Left renal pelvis (tissue), 4 donors: ENCODE measurements around the gene TMEM129. TPM values are rescaled to one million over a fixed set of nuclear protein-coding genes. Genes with fewer than 3 reads are reported as not detected.

Source experiments
- DNase-seq, 4 donors: peaks; one replicate each; pipeline ENCODE4 v3.0.0-alpha.2; 2013; ENCODE audit warnings: low read depth in 4 of 4, low spot score in 3 of 4
- polyA plus RNA-seq, 4 donors: library from polyadenylated mRNA; unstranded; fragments of 120-200 nt; gene quantifications; one replicate each; pipeline ENCODE4 v1.2.1, GENCODE V29; 2013; ENCODE audit not compliant: insufficient read length in 4 of 4

Gene TMEM129
- polyA plus RNA-seq, 4 donors = 34.4 to 52.6 (median 37.3) TPM

- DNase-seq = no peak
These were observed 1.5 kb upstream of the TMEM129 start for GRCh38 chr4:1722551-1723118.

GRCh38 chr4:1721666-1722550, 785 bp upstream of the TMEM129 start:
- DNase-seq = no peak

- no peak for DNase-seq
These were observed 750 bp downstream of the TMEM129 start for GRCh38 chr4:1720163-1720983.

- no peak for DNase-seq
These were observed 2.9 kb downstream of the TMEM129 start for GRCh38 chr4:1718095-1718850.

GRCh38 chr4:1717129-1718094, 3.7 kb downstream of the TMEM129 start:
- no peak for DNase-seq

GRCh38 chr4:1716065-1716945, 4.8 kb downstream of the TMEM129 start:
- no peak for DNase-seq

GRCh38 chr4:1715002-1715758, 5.9 kb downstream of the TMEM129 start:
- DNase-seq = no peak

GRCh38 chr4:1714303-1715001, 6.7 kb downstream of the TMEM129 start:
- no peak for DNase-seq

- DNase-seq = no peak
These were observed 7.9 kb downstream of the TMEM129 start for GRCh38 chr4:1713003-1713851.

GRCh38 chr4:1712216-1713002, 8.7 kb downstream of the TMEM129 start, which contains the start of gene SLBP:
TSS of gene SLBP (minus strand) at chr4:1712319. CDS start at chr4:1712188, 131 bp downstream.
- DNase-seq = peak; percentile 79 to 86 (median 81)

- no peak for DNase-seq
These were observed 9.4 kb downstream of the TMEM129 start for GRCh38 chr4:1711571-1712215.

GRCh38 chr4:1711055-1711570, 10.0 kb downstream of the TMEM129 start:
- DNase-seq = no peak

- no peak for DNase-seq
These were observed 12.5 kb downstream of the TMEM129 start for GRCh38 chr4:1708581-1708980.

GRCh38 chr4:1706358-1706757, 14.8 kb downstream of the TMEM129 start:
- no peak for DNase-seq

GRCh38 chr4:1705732-1706131, 15.4 kb downstream of the TMEM129 start:
- DNase-seq = no peak
